Omental fat pad (tissue), 4 donors: ENCODE results near the gene CCDC34. TPM values are rescaled to one million over a fixed set of nuclear protein-coding genes. Genes with fewer than 3 reads are reported as not detected.

Experiments
- ATAC-seq: fragments of 150-250 bp; one replicate; pipeline ENCODE4 v1.9.1; 2016; ENCODE audit warnings: mild to moderate bottlenecking, moderate library complexity; ENCODE audit not compliant: low FRiP score
- DNase-seq: peaks from one replicate; pipeline ENCODE4 v3.0.0-alpha.2; 2019; ENCODE audit warnings: low spot score
- total RNA-seq, 4 donors: library from RNA; depleted of rRNA; stranded (reverse); fragments of >200 nt; gene quantifications; one replicate each; pipeline ENCODE4 v1.1.0, GENCODE V29; 2016
- TF ChIP-seq, protein P1 (sequence below), 3 donors: fragments of 450-650 bp; IDR thresholded peaks; one replicate each; pipeline ENCODE4 v1.5.1; 2016 to 2017; ENCODE audit warnings: antibody characterized with exemption in 3 of 3, mild to moderate bottlenecking in 3 of 3, moderate library complexity in 2 of 3

The CCDC34 gene
- total RNA-seq, 4 donors from 2014 or later, result 2.0 to 3.1 (median 2.4) TPM

GRCh38 chr11:27394781-27395228 is 31.8 kb upstream of the CCDC34 start:
- DNase-seq, result no peak
- no peak for ATAC-seq
- TF ChIP-seq, protein P1, sequence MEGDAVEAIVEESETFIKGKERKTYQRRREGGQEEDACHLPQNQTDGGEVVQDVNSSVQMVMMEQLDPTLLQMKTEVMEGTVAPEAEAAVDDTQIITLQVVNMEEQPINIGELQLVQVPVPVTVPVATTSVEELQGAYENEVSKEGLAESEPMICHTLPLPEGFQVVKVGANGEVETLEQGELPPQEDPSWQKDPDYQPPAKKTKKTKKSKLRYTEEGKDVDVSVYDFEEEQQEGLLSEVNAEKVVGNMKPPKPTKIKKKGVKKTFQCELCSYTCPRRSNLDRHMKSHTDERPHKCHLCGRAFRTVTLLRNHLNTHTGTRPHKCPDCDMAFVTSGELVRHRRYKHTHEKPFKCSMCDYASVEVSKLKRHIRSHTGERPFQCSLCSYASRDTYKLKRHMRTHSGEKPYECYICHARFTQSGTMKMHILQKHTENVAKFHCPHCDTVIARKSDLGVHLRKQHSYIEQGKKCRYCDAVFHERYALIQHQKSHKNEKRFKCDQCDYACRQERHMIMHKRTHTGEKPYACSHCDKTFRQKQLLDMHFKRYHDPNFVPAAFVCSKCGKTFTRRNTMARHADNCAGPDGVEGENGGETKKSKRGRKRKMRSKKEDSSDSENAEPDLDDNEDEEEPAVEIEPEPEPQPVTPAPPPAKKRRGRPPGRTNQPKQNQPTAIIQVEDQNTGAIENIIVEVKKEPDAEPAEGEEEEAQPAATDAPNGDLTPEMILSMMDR (IDR thresholded peaks at IDR 0.05), result no peak

DNA sequence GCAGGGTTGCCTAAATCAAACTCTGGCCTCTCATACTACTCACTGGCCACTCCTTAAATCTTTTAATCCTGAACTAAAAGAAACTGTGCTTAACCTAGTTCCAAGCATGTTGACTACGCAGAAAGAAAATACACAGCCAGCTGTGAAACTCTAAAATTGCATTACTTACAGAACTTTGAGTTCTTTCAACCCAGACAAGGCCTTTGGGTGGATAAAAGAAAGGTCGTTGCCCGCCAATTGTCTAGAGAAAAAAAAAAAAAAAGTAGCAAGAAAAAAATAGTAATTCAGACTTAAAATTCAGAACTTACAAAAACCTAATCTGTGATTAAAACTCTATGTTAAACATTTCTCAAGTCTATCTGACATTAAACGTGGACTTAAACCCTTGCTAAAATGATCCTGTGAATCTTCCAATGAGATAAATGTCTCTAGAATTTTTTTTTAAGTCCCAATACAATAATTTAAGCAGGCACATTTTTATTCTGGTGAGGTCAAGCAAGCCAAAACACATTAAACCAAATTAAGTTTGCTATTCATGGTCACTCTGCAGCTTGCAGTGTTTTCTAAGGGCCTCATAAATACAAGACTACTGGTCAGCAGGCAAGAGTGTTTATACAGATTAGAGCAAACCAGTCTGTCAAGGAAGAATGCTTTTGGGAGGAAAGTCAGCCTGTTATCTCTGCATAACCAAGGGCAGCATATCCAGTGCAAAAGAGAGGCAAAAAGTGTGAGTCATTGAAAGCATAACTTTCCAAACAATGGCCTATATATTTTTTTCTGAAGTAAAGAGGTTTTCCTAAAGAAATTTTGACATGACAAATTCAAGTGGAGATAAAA is 29.5 kb upstream of the CCDC34 start:
- ATAC-seq (peak; percentile 88), DNase-seq (no peak)
- TF ChIP-seq, protein P1 (IDR thresholded peaks at IDR 0.05), result no peak

DNA sequence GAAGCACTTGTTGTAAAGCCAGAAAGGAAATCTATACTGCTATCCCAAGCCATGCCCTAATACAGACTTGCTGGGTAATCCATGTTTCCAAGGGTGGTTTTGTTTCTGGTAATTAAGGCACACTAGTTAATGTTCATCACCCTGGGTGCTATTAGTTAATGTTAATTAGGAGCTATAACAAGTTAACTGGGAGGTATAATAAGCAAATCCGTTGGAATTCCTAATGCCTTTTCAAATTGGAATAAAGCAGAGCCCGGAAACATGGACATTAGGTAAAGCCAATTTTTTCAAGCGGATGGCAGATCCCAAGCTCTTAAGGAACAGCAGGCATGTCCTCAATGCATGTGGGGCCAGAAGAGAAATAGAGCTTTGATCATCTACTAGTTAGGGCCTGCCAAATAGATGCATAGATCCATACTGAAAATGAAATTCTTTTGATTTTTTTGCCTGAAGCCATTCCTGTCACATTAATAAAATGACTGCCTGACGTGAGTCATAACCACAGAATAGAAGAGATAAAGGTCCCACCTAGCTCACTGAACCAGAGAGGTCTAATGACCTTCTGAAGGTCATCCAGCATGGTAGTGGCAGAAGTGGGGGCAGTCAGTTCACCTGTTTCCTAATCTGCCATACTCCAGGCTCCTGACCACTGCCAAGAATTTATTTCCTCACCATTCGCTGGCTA is 28.5 kb upstream of the CCDC34 start:
- DNase-seq (no peak), ATAC-seq (no peak)
- TF ChIP-seq, protein P1 (IDR thresholded peaks at IDR 0.05), result no peak

GRCh38 chr11:27390318-27391295 is 27.6 kb upstream of the CCDC34 start:
- TF ChIP-seq, protein P1 (IDR thresholded peaks at IDR 0.05), result no peak
- ATAC-seq, result no peak
- no peak for DNase-seq

- DNase-seq (no peak), ATAC-seq (no peak)
- TF ChIP-seq, protein P1 (IDR thresholded peaks at IDR 0.05), result no peak
Observed at GRCh38 chr11:27388869-27389268, 25.9 kb upstream of the CCDC34 start.

DNA sequence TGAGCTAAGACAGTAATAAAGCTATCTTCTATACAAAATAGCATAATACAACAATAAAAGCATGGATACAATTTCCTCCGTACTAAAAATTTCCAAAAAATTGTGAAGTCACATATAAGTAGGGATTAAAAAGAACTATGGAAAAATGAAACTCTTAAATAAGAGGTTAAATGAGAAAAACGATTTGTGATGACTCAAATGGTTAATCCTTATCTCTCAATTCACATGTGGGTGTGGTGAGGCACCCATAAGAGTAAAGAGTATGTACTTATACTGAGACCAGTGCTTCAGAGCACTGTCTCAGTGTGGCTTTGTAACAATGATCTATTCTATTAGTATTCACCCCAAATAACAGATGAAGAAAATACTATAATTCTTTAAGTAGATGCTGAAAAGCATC is 25.0 kb upstream of the CCDC34 start:
- DNase-seq (no peak), ATAC-seq (no peak)
- TF ChIP-seq, protein P1 (IDR thresholded peaks at IDR 0.05), result no peak
